HepG2 (cell line): ENCODE results near the gene GLDN. TPM values are rescaled to one million over a fixed set of nuclear protein-coding genes. Genes with fewer than 3 reads are reported as not detected.

Experiments used
- ATAC-seq: fragments of 200-7000 bp; cut with Tn5 transposase; 3 replicates; pipeline ENCODE4 v1.9.1; 2020; ENCODE audit warnings: mild to moderate bottlenecking, moderate library complexity
- BruUV-seq: library from RNA; stranded (reverse); fragments of 400-500 nt; replicated peaks from 2 replicates; lab custom pipeline; 2021; lab: Mats Ljungman, UMichigan
- CTCF ChIA-PET: fragments of 300-600 bp; formaldehyde crosslinking; extraction: SDS; loops from one replicate; lab custom pipeline; 2021; ENCODE audit warnings: low total read pairs, inconsistent platforms, low intra/inter-chr PET ratio; lab: Yijun Ruan, JAX
- POLR2A ChIA-PET: fragments of 350-600 bp; sonication (Branson Sonifier 250); formaldehyde crosslinking; loops from one replicate; lab custom pipeline; 2020; ENCODE audit warnings: antibody characterized with exemption, inconsistent platforms; lab: Yijun Ruan, JAX
- DNase-seq: peaks from one replicate; pipeline ENCODE4 v3.0.0-alpha.2; 2015; ENCODE audit warnings: low spot score
- FAIRE-seq: peaks from 3 replicates; lab custom pipeline; 2011; peaks lifted over from hg19 to GRCh38; lab: Jason Lieb, UNC
- H2AFZ ChIP-seq: one replicate; pipeline ENCODE4 v1.6.1; 2011; ENCODE audit warnings: low read length, inconsistent platforms
- H3K27ac ChIP-seq: fragments of 300-600 bp; 3 replicates; pipeline ENCODE4 v1.8.0; 2011; ENCODE audit warnings: mixed run types, mild to moderate bottlenecking, mixed read lengths, low read length, inconsistent platforms; ENCODE audit not compliant: insufficient read depth; ENCODE audit errors: extremely low read length
- H3K27me3 ChIP-seq, 2 experiments: fragments of 200-600 bp in 1 of 2; 2 replicates in 1 of 2; 3 replicates in 1 of 2; pipeline versions ENCODE4 v1.6.0 to v1.8.0; 2011; ENCODE audit warnings: low read length in 2 of 2, mild to moderate bottlenecking in 2 of 2, moderate library complexity in 2 of 2, inconsistent platforms in 1 of 2; ENCODE audit not compliant: insufficient read depth in 2 of 2, control insufficient read depth in 1 of 2
- H3K36me3 ChIP-seq, 2 experiments: fragments of 200-600 bp in 1 of 2; replicated peaks in 1 of 2; 2 replicates in 1 of 2; 3 replicates in 1 of 2; pipeline versions ENCODE4 v1.5.1 to v1.8.0; 2011; ENCODE audit warnings: low read length in 2 of 2, inconsistent platforms in 1 of 2; ENCODE audit not compliant: insufficient read depth in 2 of 2, control insufficient read depth in 1 of 2
- H3K4me1 ChIP-seq: 2 replicates; pipeline ENCODE4 v1.5.1; 2012; ENCODE audit warnings: low read length, inconsistent platforms; ENCODE audit not compliant: insufficient read depth
- H3K4me2 ChIP-seq: 2 replicates; pipeline ENCODE4 v1.6.0; 2011; ENCODE audit warnings: low read depth, low read length, inconsistent platforms
- H3K4me3 ChIP-seq, 3 experiments: fragments of 200-600 bp in 1 of 3; sonication (generic), shearing (Covaris generic) in 1 of 3; replicated peaks in 1 of 3; 2 replicates each; pipeline ENCODE4 v1.5.1; 2011 to 2016; ENCODE audit warnings: low read length in 3 of 3, inconsistent platforms in 2 of 3, low read depth in 2 of 3, mild to moderate bottlenecking in 2 of 3, control low read depth in 1 of 3, mixed read lengths in 1 of 3; ENCODE audit not compliant: insufficient read depth in 1 of 3
- H3K79me2 ChIP-seq: one replicate; pipeline ENCODE4 v1.6.1; 2011; ENCODE audit warnings: low read length, inconsistent platforms; ENCODE audit not compliant: insufficient read depth
- H3K9ac ChIP-seq: 2 replicates; pipeline ENCODE4 v1.6.0; 2011; ENCODE audit warnings: mild to moderate bottlenecking, low read depth, low read length, inconsistent platforms; ENCODE audit not compliant: insufficient read depth
- H3K9me3 ChIP-seq: 2 replicates; pipeline ENCODE4 v1.5.1; 2012; ENCODE audit warnings: mild to moderate bottlenecking, low read length
- H4K20me1 ChIP-seq: 2 replicates; pipeline ENCODE4 v1.6.0; 2011; ENCODE audit warnings: inconsistent platforms, mild to moderate bottlenecking, low read length, moderate library complexity; ENCODE audit not compliant: insufficient read depth
- AKNA ChIP-seq: sonication (generic); formaldehyde crosslinking; IDR thresholded peaks from 2 replicates; pipeline ENCODE4 v1.4.0; 2020; ENCODE audit warnings: missing genetic modification reagents, borderline replicate concordance
- ARID4A ChIP-seq: sonication (generic); formaldehyde crosslinking; IDR thresholded peaks from 2 replicates; pipeline ENCODE4 v1.5.0; 2020; ENCODE audit warnings: mild to moderate bottlenecking, missing genetic modification reagents, borderline replicate concordance
- LCORL ChIP-seq, 2 experiments: fragments of 450-650 bp in 1 of 2; sonication (generic) in 1 of 2; formaldehyde crosslinking in 1 of 2; IDR thresholded peaks; 2 replicates each; pipeline versions ENCODE4 v1.5.0 to v1.6.1; 2017 to 2020; ENCODE audit warnings: antibody characterized with exemption in 1 of 2, missing genetic modification reagents in 1 of 2
- SPEN ChIP-seq: sonication (generic); formaldehyde crosslinking; IDR thresholded peaks from 2 replicates; pipeline ENCODE4 v1.5.1; 2020; ENCODE audit warnings: low read depth, mild to moderate bottlenecking, missing genetic modification reagents
- TCF7L2 ChIP-seq: IDR thresholded peaks from 2 replicates; pipeline ENCODE4 v1.6.1; 2011; ENCODE audit warnings: mild to moderate bottlenecking, low read depth, low read length, moderate library complexity
- ZBTB38 ChIP-seq: sonication (generic); formaldehyde crosslinking; IDR thresholded peaks from 2 replicates; pipeline ENCODE4 v1.5.1; 2020; ENCODE audit warnings: mild to moderate bottlenecking, missing genetic modification reagents
- ZNF350 ChIP-seq: sonication (generic); formaldehyde crosslinking; IDR thresholded peaks from 2 replicates; pipeline ENCODE4 v1.4.0; 2020; ENCODE audit warnings: mild to moderate bottlenecking, low read depth, missing genetic modification reagents, borderline replicate concordance
- ZNF672 ChIP-seq: sonication (generic); formaldehyde crosslinking; IDR thresholded peaks from 2 replicates; pipeline ENCODE4 v1.8.1; 2022; ENCODE audit warnings: missing genetic modification reagents
- ZNF879 ChIP-seq: sonication (generic); formaldehyde crosslinking; IDR thresholded peaks from 2 replicates; pipeline ENCODE4 v1.8.1; 2023; ENCODE audit warnings: missing genetic modification reagents
- WGBS: methylation state at CpG from one replicate; pipeline ENCODE4 v1.1.6; 2017; ENCODE audit warnings: low lambda C conversion rate; 5-methylcytosine and 5-hydroxymethylcytosine counted together
- in situ Hi-C: cut with HindIII; loops from 2 replicates; pipeline ENCODE4 v1.10.0; 2017; ENCODE audit warnings: low pct_unique_long_range_greater_than_20kb; ENCODE audit not compliant: extremely low pct_ligation_motif_present
- intact Hi-C: fragments of 100-400 bp; cut with micrococcal nuclease; formaldehyde crosslinking; loops from one replicate; pipeline ENCODE4 v1.10.0; 2022; ENCODE audit not compliant: unreplicated experiment
- polyA plus RNA-seq, 8 experiments: library from polyadenylated mRNA; depleted of rRNA in 3 of 8; stranded (reverse) in 7 of 8; unstranded in 1 of 8; fragments of >200 nt; fragmentation: Illumina TruSeq in 4 of 8; extraction: Trizol in 4 of 8; gene quantifications; 2 replicates each; pipeline versions ENCODE4 v1.2.1 to v1.2.3, GENCODE V29; 2011 to 2016; ENCODE audit warnings: low read depth in 4 of 8, missing spikeins in 1 of 8, mixed read lengths in 1 of 8; ENCODE audit not compliant: insufficient read depth in 1 of 8
- total RNA-seq, 5 experiments: library from RNA; depleted of rRNA; stranded (reverse); fragments of >200 nt; fragmentation: Illumina TruSeq; extraction: Trizol; gene quantifications; 2 replicates each; pipeline ENCODE4 v1.2.3, GENCODE V29; 2016; ENCODE audit warnings: low read depth in 1 of 5

GLDN gene
- total and polyA plus RNA-seq, 2 of the 13 experiments (the other 11 are each of a cell fraction or from before 2014, with no cell fraction given) = 0.86 to 1.0 TPM

GRCh38 chr15:51315726-51316125 lies 25.7 kb upstream of the GLDN start:
- Histone ChIP-seq H3K79me2 (no peaks in the 10 kb centered on the region), H2AFZ (no peak overlapping the region), H4K20me1 (no peaks in the 10 kb centered on the region), H3K9ac (peak overlapping the region; percentile 61), H3K27me3 (no peaks in the 10 kb centered on the region), H3K4me2 (peak overlapping the region; percentile 76), H3K36me3 (0 out of 5 replicates have a peak, but pooled peaks cover 0 to 1% of the 10 kb centered on the region in 2 experiments), H3K4me1 (peaks cover 96% of the 10 kb centered on the region), H3K4me3 (peak overlapping the region in 1 of 3 experiments; percentile 47; a peak in 1 of 6 replicates), H3K27ac (peak overlapping the region; percentile 91), H3K9me3 (no peaks in the 10 kb centered on the region)
- ChIA-PET CTCF (no interaction called here), POLR2A (no interaction called here)
- ATAC-seq = no peak
- FAIRE-seq = no peak
- 69% methylated on average over 7 of the region's 7 CpGs for WGBS
- no peak for TF ChIP-seq SPEN (CRISPR knock-in tag)
- TF ChIP-seq ZBTB38 (CRISPR knock-in tag) = 0 out of 2 replicates have a peak, but pooled peaks have one; percentile 23
- no peak for TF ChIP-seq ARID4A (CRISPR knock-in tag)
- no peak for TF ChIP-seq TCF7L2
- 0 out of 2 replicates have a peak, but pooled peaks have one; percentile 72 for TF ChIP-seq ZNF879 (CRISPR knock-in tag)
- no peak for TF ChIP-seq ZNF672 (CRISPR knock-in tag)
- TF ChIP-seq AKNA (CRISPR knock-in tag) = no peak
- no peak for TF ChIP-seq ZNF350 (CRISPR knock-in tag)
- no peak for TF ChIP-seq LCORL (IDR thresholded peaks at IDR 0.05)
- 0 out of 2 replicates have a peak, but pooled peaks have one; percentile 28 for TF ChIP-seq LCORL (CRISPR knock-in tag; IDR thresholded peaks at IDR 0.05)
- DNase-seq = no peak
- in situ Hi-C loops = no loop called here
- BruUV-seq = no TSS peak
- intact Hi-C loops = loop anchor here (1.0 kb wide), 1 partner anchor 66 kb away; no protein-coding TSS in a partner anchor
